Measurements from ENCODE around the gene KAZN.

DNA sequence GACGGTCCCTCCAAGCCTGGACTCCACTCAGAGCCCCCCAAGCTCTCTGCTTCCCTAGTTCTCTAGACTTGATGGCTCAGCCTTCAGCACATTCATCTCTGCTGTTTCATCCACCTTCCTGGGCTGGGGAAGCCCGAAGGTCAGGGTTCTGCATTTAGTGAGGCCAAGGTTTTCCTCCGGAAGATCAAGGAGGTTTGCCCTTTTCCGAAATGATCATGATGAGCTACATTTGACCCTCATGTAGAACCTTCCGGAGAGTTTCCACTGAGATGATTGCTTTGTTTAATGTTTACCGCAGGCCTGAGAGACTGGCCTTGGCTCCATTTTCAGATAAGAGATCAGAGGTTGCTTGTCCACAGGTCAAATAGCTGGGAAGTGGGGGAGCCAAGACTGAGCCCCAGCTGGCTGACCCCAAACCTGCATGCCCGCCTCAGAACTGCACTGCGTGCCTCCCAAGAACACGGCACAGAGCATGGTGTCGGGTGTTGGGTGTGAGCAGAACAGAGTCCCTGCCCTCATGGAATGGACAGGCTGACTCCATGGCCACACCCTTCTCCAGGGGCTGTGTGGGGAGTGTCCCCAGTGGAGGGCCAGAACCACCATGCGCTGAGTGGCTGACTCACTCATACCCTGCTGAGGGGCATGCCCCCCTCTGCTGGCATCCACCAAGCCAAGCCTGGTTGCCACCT is 354.3 kb downstream of the KAZN start:
- TF ChIP-seq POLR2AphosphoS5 (IDR thresholded peaks at IDR 0.05), result no peak
- TF ChIP-seq, protein P1, sequence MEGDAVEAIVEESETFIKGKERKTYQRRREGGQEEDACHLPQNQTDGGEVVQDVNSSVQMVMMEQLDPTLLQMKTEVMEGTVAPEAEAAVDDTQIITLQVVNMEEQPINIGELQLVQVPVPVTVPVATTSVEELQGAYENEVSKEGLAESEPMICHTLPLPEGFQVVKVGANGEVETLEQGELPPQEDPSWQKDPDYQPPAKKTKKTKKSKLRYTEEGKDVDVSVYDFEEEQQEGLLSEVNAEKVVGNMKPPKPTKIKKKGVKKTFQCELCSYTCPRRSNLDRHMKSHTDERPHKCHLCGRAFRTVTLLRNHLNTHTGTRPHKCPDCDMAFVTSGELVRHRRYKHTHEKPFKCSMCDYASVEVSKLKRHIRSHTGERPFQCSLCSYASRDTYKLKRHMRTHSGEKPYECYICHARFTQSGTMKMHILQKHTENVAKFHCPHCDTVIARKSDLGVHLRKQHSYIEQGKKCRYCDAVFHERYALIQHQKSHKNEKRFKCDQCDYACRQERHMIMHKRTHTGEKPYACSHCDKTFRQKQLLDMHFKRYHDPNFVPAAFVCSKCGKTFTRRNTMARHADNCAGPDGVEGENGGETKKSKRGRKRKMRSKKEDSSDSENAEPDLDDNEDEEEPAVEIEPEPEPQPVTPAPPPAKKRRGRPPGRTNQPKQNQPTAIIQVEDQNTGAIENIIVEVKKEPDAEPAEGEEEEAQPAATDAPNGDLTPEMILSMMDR (IDR thresholded peaks at IDR 0.05; ENCODE audit: poor library complexity, severe bottlenecking), result no peak
- TF ChIP-seq RAD21 (conservative IDR thresholded peaks at IDR 0.05), result no peak
- no peak for TF ChIP-seq EP300 (conservative IDR thresholded peaks at IDR 0.05; ENCODE audit: poor library complexity, severe bottlenecking)
